HEK293T (cell line): ENCODE results near the gene ANO2.

Source experiments
- BHLHE40 ChIP-seq: fragments of 450-650 bp; IDR thresholded peaks from 2 replicates; pipeline ENCODE4 v1.6.1; 2016; ENCODE audit warnings: mild to moderate bottlenecking, moderate library complexity, borderline replicate concordance
- FOXA1 ChIP-seq: fragments of 450-650 bp; IDR thresholded peaks from 2 replicates; pipeline ENCODE4 v1.6.1; 2016; ENCODE audit warnings: mild to moderate bottlenecking
- FOXM1 ChIP-seq: fragments of 450-650 bp; IDR thresholded peaks from 2 replicates; pipeline ENCODE4 v1.6.1; 2017; ENCODE audit warnings: mild to moderate bottlenecking, borderline replicate concordance
- HDGF ChIP-seq: fragments of 450-650 bp; IDR thresholded peaks from 2 replicates; pipeline ENCODE4 v1.6.1; 2017; ENCODE audit warnings: antibody characterized with exemption, borderline replicate concordance
- L3MBTL2 ChIP-seq: fragments of 450-650 bp; conservative IDR thresholded peaks from 2 replicates; pipeline ENCODE4 v1.6.1; 2016; ENCODE audit warnings: mild to moderate bottlenecking
- NFRKB ChIP-seq: fragments of 450-650 bp; IDR thresholded peaks from 2 replicates; pipeline ENCODE4 v1.6.1; 2016; ENCODE audit warnings: mild to moderate bottlenecking, moderate library complexity
- SP1 ChIP-seq: fragments of 450-650 bp; IDR thresholded peaks from 2 replicates; pipeline ENCODE4 v1.6.1; 2017
- SUZ12 ChIP-seq: fragments of 450-650 bp; IDR thresholded peaks from 2 replicates; pipeline ENCODE4 v1.6.1; 2016; ENCODE audit warnings: mild to moderate bottlenecking
- TARDBP ChIP-seq: fragments of 450-650 bp; IDR thresholded peaks from 2 replicates; pipeline ENCODE4 v1.6.1; 2016
- TF ChIP-seq, protein P1 (sequence below): fragments of 450-650 bp; IDR thresholded peaks from 2 replicates; pipeline ENCODE4 v1.6.1; 2016

DNA sequence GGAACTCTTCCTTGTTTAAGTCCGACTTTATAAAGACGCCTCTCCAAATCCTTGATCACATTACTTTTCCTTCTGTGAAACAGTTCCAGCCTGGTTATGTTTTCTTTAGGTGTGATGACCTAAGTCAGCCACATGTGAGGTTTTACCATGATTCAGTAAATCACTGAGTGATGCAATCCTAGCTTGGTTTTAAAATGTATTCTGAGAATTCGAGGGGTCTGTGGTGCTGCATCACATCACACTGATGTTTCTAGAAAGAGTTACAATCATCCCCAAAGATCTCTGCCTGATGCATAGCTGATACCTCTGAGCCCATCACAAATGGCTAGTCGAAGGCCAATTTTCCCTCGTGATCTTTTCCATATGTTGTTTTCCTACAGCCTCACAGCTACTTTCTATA is 152.7 kb downstream of the ANO2 start:
- TF ChIP-seq TARDBP (no peak), SUZ12 (no peak), SP1 (no peak), NFRKB (no peak), FOXA1 (no peak), BHLHE40 (no peak), FOXM1 (no peak), HDGF (no peak), L3MBTL2 (no peak)
- TF ChIP-seq, protein P1, sequence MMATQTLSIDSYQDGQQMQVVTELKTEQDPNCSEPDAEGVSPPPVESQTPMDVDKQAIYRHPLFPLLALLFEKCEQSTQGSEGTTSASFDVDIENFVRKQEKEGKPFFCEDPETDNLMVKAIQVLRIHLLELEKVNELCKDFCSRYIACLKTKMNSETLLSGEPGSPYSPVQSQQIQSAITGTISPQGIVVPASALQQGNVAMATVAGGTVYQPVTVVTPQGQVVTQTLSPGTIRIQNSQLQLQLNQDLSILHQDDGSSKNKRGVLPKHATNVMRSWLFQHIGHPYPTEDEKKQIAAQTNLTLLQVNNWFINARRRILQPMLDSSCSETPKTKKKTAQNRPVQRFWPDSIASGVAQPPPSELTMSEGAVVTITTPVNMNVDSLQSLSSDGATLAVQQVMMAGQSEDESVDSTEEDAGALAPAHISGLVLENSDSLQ: no peak
